ENCODE data around the gene PTTG1IP.
A peak's percentile ranks its signal among the peaks of the same experiment; 100 is the strongest.

The PTTG1IP gene

DNA sequence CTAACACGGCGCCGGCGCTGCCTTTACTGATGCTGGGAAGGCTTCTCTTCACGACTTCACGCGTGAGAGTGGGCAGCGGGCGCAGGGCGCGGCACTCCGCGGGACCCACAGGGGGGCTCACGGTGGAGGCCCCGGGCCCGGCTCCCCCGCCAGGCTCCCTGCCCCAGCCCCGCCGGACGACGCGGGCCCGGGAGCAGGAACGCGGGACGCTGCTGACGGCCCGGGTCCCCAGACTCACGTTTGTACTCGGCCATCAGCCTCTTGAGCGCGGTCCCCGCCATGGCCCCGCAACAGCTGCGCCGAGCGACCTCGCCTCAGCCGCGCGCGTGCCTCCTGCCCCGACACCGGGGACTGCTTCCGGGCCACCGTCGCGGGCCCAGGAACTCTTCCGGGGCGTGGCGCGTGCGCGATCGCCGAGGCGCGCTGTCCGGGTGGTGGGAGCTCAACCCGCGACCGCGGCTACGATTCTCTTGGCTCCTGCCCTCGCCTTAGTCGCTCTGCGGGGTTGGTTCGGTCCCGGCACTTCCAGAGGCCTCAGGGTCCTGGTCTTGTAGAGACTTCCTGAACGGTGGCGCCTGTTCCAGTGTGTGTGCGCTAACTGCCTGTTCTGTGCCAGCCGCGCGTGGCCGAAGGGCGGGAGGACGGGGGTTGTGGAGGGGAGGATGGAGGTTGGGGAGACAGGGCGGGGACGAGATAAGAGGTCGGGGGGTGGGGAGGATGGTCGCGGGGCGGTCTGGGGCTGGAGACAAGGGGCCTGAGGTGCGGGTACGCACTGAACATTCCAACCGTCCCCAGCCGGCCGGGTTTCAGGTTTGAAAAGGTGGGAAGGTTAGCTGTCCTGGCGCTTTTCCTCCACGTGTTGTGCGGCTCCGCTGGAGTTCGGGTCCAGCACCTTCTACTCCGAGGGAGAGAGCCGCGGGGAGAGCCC is 71.8 kb downstream of the PTTG1IP start, which contains the start of gene UBE2G2:
UBE2G2 (minus strand) TSS at position 353 of the 928 bp plus-strand sequence; CDS start at position 281, 72 bp downstream.
- H3K4me3 ChIP-seq (ENCODE audit: control insufficient read depth, low read depth, low read length) = peak within 1 kb of the TSS; percentile 75
- TF ChIP-seq, protein P1, sequence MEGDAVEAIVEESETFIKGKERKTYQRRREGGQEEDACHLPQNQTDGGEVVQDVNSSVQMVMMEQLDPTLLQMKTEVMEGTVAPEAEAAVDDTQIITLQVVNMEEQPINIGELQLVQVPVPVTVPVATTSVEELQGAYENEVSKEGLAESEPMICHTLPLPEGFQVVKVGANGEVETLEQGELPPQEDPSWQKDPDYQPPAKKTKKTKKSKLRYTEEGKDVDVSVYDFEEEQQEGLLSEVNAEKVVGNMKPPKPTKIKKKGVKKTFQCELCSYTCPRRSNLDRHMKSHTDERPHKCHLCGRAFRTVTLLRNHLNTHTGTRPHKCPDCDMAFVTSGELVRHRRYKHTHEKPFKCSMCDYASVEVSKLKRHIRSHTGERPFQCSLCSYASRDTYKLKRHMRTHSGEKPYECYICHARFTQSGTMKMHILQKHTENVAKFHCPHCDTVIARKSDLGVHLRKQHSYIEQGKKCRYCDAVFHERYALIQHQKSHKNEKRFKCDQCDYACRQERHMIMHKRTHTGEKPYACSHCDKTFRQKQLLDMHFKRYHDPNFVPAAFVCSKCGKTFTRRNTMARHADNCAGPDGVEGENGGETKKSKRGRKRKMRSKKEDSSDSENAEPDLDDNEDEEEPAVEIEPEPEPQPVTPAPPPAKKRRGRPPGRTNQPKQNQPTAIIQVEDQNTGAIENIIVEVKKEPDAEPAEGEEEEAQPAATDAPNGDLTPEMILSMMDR (conservative IDR thresholded peaks at IDR 0.05; ENCODE audit: control insufficient read depth, insufficient read depth, low read depth, low read length) = no peak
- DNase-seq (ENCODE audit: low read depth) = peak; percentile 62

DNA sequence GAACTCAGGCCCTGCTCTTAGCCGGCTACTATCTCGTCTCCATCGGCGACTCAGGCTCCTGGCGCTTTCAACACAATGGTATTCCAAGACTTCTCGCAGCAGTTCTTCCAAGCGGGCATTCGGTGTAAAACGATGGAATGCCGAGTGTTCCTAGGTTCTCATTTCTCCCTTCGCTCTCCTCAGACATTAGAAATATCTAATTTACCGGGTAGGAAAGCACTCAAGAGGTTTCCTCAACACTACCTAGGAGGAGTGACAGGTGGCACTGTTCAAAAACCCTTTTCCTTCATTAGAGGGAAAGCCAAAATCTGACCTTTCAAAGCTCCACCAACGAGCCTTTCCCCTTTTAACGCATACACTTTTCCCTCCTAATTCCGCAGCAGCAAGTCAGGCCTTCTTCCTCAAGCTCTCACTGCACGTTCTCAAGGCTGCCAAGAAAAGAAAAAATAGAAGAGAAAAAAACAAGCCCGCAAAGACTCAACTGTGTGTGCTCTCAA is 72.5 kb downstream of the PTTG1IP start:
- DNase-seq (ENCODE audit: low read depth) = peak; percentile 39

DNA sequence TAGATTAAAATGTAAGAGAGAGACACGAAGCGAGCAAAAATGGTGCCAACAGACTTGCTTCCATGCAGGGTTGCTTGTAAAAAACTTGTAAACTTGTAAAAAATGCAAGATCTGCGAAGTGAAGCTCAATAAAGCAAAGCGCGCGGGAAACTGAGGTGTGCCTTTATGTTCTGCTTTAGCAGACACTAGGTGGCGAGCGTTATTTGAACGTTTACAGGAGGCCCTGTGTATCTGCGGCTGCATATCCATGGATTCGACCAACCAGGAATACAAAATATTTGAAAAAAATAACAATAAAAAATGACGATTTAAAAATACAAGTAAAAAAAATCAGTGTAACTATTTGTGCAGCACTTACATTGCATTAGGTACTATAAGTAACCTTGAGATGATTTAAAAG is 73.4 kb downstream of the PTTG1IP start:
- peak; percentile 69 for DNase-seq (ENCODE audit: low read depth)
- TF ChIP-seq, protein P1 (conservative IDR thresholded peaks at IDR 0.05; ENCODE audit: control insufficient read depth, insufficient read depth, low read depth, low read length) = peak; percentile 57
- peak overlapping the region; percentile 75 for H3K4me3 ChIP-seq (ENCODE audit: control insufficient read depth, low read depth, low read length)

More for the DNA sequence above, 72.5 kb downstream of the PTTG1IP start:
- TF ChIP-seq, protein P1 (conservative IDR thresholded peaks at IDR 0.05; ENCODE audit: control insufficient read depth, insufficient read depth, low read depth, low read length) = peak; percentile 34
- H3K4me3 ChIP-seq (ENCODE audit: control insufficient read depth, low read depth, low read length) = peak overlapping the region; percentile 75

DNA sequence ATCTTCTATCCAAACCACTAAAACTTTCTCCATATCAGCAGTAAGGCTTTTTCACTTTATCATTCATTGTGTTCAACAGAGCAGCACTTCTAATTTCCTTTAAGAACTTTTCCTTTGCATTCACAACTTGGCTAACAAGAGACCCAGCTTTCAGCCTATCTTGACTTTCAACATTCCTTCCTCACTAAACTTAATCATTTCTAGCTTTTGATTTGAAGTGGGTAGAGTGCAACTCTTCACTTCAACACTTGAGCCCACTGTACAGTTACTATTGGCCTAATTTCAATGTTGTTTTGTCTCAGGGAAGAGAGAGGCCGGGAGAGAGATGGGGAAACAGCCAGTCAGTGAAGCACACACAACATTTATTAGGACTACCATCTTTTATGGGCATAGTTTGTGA is 73.8 kb downstream of the PTTG1IP start:
- H3K4me3 ChIP-seq (ENCODE audit: control insufficient read depth, low read depth, low read length) = no peak overlapping the region
- no peak for DNase-seq (ENCODE audit: low read depth)
- TF ChIP-seq, protein P1 (conservative IDR thresholded peaks at IDR 0.05; ENCODE audit: control insufficient read depth, insufficient read depth, low read depth, low read length) = no peak

Data from fibroblast of mammary gland (primary cell).